GM20431 (cell line): Measurements from ENCODE around the gene B3GNT9.
"Not testable (repeated sequence)": the region's sequence is repeated elsewhere in the genome, so short reads cannot be mapped to it uniquely, and the experiment has no call there.

Experiments
- in situ Hi-C: fragments of 300-500 bp; cut with MseI, MboI; formaldehyde crosslinking; loops from one replicate; pipeline ENCODE4 v1.15.0; 2020; ENCODE audit warnings: low sequenced_read_pairs; ENCODE audit not compliant: unreplicated experiment

Gene B3GNT9

GRCh38 chr16:67155295-67156142 lies 4.7 kb upstream of the B3GNT9 start:
- in situ Hi-C loops = no loop called here

DNA sequence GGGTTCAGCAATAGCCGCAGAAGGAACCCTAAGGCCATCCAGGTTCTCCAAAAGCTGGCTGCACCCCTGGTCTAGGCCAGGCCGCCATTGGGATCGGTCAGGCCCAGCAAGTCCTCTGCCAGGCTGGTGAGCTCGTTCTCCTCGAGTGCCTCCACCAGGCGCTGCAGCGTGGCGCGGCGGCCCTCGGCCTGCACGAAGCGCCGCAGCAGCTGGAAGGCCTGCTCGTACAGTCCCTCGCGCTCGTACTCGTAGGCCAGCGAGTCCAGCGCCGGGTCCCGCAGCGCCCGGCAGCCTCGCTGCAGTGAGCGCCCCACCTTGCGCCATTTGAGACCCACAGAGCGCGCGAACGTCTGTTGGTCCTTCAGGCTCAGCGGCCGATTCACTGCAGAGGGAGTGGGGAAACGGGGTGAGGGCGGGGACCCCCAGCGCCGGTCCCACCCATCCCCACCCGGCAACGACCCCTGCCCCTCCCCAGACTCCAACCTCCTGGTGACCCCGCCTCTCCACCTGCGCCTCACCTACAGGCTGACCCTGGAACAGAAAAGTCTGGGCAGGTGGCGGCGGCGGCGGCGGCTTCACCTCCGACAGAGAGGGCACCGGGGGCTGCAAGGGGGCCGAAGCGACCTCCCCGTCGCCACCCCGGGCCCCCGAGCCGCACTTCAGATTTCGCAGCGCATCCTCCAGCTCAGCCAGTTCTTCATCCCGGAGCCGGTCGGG lies 3.9 kb upstream of the B3GNT9 start:
- in situ Hi-C loops = no loop called here

GRCh38 chr16:67151431-67152097 lies 766 bp upstream of the B3GNT9 start:
- in situ Hi-C loops = no loop called here

GRCh38 chr16:67150047-67150832 lies 558 bp downstream of the B3GNT9 start:
- in situ Hi-C loops = no loop called here

- in situ Hi-C loops = no loop called here
Observed at GRCh38 chr16:67149276-67150046, 1.3 kb downstream of the B3GNT9 start.

- in situ Hi-C loops = no loop called here
Observed at GRCh38 chr16:67148656-67149275, 2.0 kb downstream of the B3GNT9 start.

DNA sequence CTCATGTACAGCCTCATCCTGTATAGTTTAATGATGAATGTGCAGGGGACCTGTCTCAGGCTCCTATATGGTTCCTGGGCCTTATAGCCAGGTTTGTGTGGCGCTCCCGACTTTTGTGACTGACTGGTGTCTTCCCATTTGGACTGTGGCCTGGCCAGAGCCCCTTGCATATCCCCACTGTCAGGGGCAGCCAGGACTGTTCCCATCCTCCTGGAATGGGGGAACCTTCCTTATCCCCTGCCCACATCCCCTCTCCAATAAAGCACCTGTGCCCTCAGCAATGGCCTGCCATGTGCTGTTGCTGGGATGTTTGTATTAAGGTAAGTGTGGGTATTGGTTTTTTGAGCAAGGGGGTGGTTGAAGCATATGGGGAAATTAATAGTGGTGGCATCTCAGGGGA lies 2.6 kb downstream of the B3GNT9 start:
- in situ Hi-C loops = no loop called here

DNA sequence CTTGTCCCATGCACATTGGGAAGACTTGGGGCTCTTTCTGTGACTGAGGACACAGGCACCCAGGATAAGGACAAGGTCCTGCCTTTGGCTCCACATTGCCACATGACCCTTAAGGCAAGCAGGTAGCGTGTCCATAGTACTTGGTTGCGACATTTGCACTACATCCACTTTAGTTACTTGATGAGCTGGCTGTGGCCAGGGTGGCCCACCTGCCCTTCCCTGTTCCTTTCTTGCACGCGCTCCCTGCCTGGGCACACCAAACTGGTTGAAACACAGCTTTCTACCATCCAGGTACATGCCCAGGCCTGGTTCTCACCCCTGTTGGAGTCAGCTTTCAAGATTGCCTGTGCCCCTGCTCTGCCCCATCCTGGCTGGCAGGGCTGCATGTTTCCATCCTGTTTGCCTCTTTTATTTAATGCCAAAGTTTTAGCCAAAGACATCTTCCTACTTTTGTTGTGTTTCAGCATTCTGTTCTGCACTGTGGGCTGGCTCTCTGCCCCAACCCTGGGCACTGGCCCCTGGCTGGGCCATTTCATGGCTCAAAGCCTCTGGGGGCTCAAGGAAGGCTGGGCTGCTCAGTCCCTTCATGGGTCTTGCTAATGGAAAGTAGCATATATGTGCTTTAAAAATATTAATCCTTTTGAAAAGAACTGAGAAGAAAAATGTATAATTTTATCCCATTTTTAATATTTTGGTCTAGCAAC lies 3.2 kb downstream of the B3GNT9 start:
- in situ Hi-C loops = no loop called here

GRCh38 chr16:67146523-67147357 lies 4.1 kb downstream of the B3GNT9 start:
- in situ Hi-C loops = no loop called here

DNA sequence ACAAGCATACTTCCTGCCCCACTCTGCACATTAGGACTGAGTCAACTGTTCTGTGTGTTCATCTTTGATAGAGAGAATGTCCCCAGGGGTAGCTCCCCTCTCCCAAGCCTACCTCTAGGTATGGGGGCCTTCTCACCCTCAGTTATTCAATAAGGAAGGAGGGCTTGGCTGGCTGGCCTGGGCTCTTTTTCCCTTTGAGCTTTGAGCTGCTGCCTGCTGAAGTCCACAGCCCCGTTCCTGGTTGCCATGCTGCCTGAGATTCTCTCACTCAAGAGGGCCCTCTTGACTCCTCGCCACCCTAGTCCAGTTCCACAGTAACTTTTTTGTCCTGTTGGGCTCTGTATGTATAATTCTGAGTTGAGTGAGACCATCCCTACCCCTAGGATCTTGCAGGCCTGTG lies 5.1 kb downstream of the B3GNT9 start:
- in situ Hi-C loops = no loop called here

GRCh38 chr16:67144943-67145342 lies 5.9 kb downstream of the B3GNT9 start:
- in situ Hi-C loops = no loop called here

- in situ Hi-C loops = no loop called here
Observed at GRCh38 chr16:67142342-67142741, 8.5 kb downstream of the B3GNT9 start.

DNA sequence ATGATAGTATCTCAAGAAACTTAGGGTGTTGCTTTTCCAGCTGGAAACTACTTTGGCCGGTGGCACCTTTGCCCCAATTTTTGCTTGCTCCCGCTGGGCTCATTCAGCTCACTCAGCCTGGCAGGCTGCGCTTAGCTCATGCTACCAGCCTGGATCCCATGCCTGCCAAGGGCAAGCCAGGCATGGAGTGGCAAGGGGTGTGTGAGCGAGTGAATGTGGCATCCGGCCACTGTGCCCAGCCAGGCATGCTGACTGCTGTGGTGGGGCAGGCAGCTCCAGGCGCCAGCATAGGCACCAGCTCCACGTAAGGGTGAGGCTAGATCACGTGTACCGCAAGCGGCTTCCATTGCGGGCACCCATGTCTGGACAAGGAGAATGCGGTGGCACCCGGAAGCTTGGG lies 9.4 kb downstream of the B3GNT9 start:
- in situ Hi-C loops = no loop called here

DNA sequence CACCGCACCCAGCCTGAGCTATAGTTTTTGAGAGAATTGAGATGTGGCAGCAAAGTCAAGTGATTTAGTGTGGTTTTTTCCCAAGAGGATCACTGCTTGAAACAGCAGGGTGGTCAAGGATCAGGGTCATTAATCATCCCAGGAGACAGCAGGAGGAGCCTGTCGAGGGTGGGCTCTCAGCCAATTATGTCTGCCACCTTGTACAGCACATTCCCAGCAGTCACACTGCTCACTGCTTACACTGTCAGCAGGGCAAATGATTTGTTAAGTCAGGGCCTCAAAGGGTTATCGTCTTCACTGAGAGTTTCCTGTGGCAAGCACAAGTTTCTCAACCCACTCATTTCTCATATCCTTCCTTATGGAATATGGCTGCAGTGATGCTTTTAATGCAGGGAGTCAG lies 13.2 kb downstream of the B3GNT9 start:
- in situ Hi-C loops = no loop called here

DNA sequence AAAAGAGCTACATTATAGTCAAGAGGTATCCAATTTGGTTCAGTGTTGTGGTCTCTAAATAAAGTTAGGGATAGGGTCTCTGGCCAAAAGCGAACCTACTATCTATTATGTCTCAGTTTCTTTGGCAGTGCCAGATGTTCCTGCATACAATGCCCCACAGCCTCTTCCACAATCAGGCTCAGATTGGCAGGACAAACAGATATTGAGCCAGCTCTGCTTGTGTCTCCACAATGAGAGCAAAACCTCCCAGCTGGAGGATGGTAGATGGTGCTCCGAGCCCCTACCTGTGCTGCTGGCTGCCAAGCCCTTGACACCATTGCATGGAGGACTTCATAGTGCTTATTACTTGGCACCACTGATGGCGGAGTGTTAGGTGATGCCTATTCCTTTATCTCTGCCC lies 21.4 kb downstream of the B3GNT9 start:
- in situ Hi-C loops = no loop called here

- in situ Hi-C loops = no loop called here
Observed at GRCh38 chr16:67128887-67129286, 21.9 kb downstream of the B3GNT9 start.

GRCh38 chr16:67128417-67128816 lies 22.4 kb downstream of the B3GNT9 start:
- in situ Hi-C loops = no loop called here

DNA sequence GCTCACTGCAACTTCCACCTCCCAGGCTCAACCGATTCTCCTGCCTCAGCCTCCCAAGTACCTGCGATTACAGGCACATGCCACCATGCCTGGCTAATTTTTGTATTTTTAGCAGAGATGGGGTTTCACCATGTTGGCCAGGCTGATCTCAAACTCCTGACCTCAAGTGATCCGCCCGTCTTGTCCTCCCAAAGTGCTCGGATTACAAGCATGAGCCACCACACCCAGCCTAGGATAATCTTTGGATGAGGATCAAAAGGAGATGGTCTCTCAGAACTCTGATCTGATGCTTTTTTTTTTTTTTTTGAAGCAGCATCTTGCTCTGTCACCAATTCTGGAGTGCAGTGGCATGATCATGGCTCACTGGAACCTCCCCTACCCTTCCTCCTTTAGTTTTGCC lies 28.0 kb downstream of the B3GNT9 start:
- in situ Hi-C loops = not testable (repeated sequence)
